Gastroesophageal sphincter (tissue), 3 donors: Measurements from ENCODE around the gene ACSF2.

ENCODE experiments used
- EP300 ChIP-seq: sonication (generic); formaldehyde crosslinking; IDR thresholded peaks from one replicate; pipeline ENCODE4 v1.6.1; 2017; ENCODE audit warnings: antibody characterized with exemption, mild to moderate bottlenecking
- POLR2A ChIP-seq, 2 donors: fragments of 450-650 bp; IDR thresholded peaks; one replicate each; pipeline ENCODE4 v1.6.1; 2017; ENCODE audit warnings: antibody characterized with exemption in 2 of 2, mild to moderate bottlenecking in 2 of 2, moderate library complexity in 1 of 2
- POLR2AphosphoS5 ChIP-seq: sonication (generic); formaldehyde crosslinking; IDR thresholded peaks from one replicate; pipeline ENCODE4 v1.6.1; 2017; ENCODE audit warnings: antibody characterized with exemption
- TF ChIP-seq, protein P1 (sequence below), 4 experiments: fragments of 200-600 bp in 2 of 4; fragments of 450-650 bp in 2 of 4; sonication (generic) in 1 of 4; IDR thresholded peaks; one replicate each; pipeline ENCODE4 v1.5.1; 2017 to 2019; ENCODE audit warnings: antibody characterized with exemption in 4 of 4, mild to moderate bottlenecking in 2 of 4, moderate library complexity in 2 of 4

DNA sequence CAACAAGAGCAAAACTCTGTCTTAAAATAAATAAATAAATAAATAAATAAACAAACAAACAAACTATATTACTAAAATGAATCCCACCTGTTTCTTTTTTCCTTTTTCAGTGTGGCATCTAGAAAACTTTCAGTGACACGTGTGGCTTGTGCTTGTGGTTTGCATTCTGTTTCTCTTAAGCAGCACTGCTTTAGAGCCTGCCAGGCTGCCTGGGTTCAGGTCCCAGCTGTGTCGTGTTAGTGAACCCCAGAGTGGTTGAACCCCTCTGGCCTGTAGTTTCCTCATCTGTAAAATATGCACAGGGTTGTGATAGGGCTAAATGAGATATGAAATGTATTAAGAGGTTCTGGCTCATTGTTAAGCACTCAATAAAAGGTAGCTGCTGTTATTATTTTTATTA lies 94.5 kb downstream of the ACSF2 start:
- TF ChIP-seq, protein P1, sequence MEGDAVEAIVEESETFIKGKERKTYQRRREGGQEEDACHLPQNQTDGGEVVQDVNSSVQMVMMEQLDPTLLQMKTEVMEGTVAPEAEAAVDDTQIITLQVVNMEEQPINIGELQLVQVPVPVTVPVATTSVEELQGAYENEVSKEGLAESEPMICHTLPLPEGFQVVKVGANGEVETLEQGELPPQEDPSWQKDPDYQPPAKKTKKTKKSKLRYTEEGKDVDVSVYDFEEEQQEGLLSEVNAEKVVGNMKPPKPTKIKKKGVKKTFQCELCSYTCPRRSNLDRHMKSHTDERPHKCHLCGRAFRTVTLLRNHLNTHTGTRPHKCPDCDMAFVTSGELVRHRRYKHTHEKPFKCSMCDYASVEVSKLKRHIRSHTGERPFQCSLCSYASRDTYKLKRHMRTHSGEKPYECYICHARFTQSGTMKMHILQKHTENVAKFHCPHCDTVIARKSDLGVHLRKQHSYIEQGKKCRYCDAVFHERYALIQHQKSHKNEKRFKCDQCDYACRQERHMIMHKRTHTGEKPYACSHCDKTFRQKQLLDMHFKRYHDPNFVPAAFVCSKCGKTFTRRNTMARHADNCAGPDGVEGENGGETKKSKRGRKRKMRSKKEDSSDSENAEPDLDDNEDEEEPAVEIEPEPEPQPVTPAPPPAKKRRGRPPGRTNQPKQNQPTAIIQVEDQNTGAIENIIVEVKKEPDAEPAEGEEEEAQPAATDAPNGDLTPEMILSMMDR (IDR thresholded peaks at IDR 0.05) = no peak
- TF ChIP-seq POLR2A (IDR thresholded peaks at IDR 0.05) (no peak), POLR2AphosphoS5 (no peak), EP300 (no peak)
